Vagina (tissue), 2 donors: Measurements from ENCODE around the gene BAHCC1.

Experiments
- CTCF ChIP-seq, 3 experiments: fragments of 450-650 bp in 2 of 3; fragments of 200-600 bp in 1 of 3; sonication (generic) in 1 of 3; IDR thresholded peaks; one replicate each; pipeline ENCODE4 v1.5.1; 2017 to 2019; ENCODE audit warnings: antibody characterized with exemption in 3 of 3, mild to moderate bottlenecking in 2 of 3, moderate library complexity in 2 of 3
- POLR2A ChIP-seq, 2 donors: fragments of 450-650 bp; IDR thresholded peaks; one replicate each; pipeline ENCODE4 v1.6.1; 2017; ENCODE audit warnings: antibody characterized with exemption in 2 of 2, mild to moderate bottlenecking in 2 of 2, moderate library complexity in 2 of 2
- POLR2AphosphoS5 ChIP-seq, 2 donors: sonication (generic); formaldehyde crosslinking; IDR thresholded peaks; one replicate each; pipeline ENCODE4 v1.9.0; 2017; ENCODE audit warnings: antibody characterized with exemption in 2 of 2, mild to moderate bottlenecking in 2 of 2, low read depth in 1 of 2; ENCODE audit not compliant: insufficient read depth in 1 of 2

GRCh38 chr17:81442791-81443190, 47.5 kb downstream of the BAHCC1 start:
- TF ChIP-seq CTCF (IDR thresholded peaks at IDR 0.05) (no peak), POLR2A (IDR thresholded peaks at IDR 0.05) (no peak), POLR2AphosphoS5 (IDR thresholded peaks at IDR 0.05; ENCODE audit: insufficient read depth in 1 of 2, low read depth in 1 of 2) (no peak)
